GM06990 (cell line): ENCODE data around the gene DDAH2.
"Not testable (repeated sequence)": the region's sequence is repeated elsewhere in the genome, so short reads cannot be mapped to it uniquely, and the experiment has no call there.

Experiments used
- DNase-seq: peaks from one replicate; pipeline ENCODE4 v3.0.0-alpha.2; 2011; ENCODE audit not compliant: insufficient read length; ENCODE audit errors: extremely low read depth
- H3K27me3 ChIP-seq: replicated peaks from 2 replicates; pipeline ENCODE4 v1.6.0; 2011; ENCODE audit warnings: low read length; ENCODE audit not compliant: control insufficient read depth, insufficient read depth
- H3K36me3 ChIP-seq: 2 replicates; pipeline ENCODE4 v1.5.1; 2011; ENCODE audit warnings: low read length; ENCODE audit not compliant: control insufficient read depth, insufficient read depth
- H3K4me3 ChIP-seq: replicated peaks from 2 replicates; pipeline ENCODE4 v1.5.1; 2011; ENCODE audit warnings: low read depth, mild to moderate bottlenecking, control low read depth, low read length
- CTCF ChIP-seq: IDR thresholded peaks from 2 replicates; pipeline ENCODE4 v1.5.1; 2011; ENCODE audit warnings: low read length, control low read depth, mild to moderate bottlenecking, inconsistent platforms; ENCODE audit not compliant: insufficient read depth, poor library complexity, severe bottlenecking

Gene DDAH2

GRCh38 chr6:31710523-31711219, 18.4 kb downstream of the DDAH2 start:
- H3K27me3 ChIP-seq = no peaks in the 10 kb centered on the region; the same call in 1 of the 2 replicates
- H3K36me3 ChIP-seq = no peaks in the 10 kb centered on the region
- no peak overlapping the region for H3K4me3 ChIP-seq
- DNase-seq = no peak
- TF ChIP-seq CTCF = no peak

GRCh38 chr6:31709157-31709556, 19.9 kb downstream of the DDAH2 start:
- H3K4me3 ChIP-seq, H3K27me3 ChIP-seq, DNase-seq, H3K36me3 ChIP-seq: not testable (repeated sequence)

- Histone ChIP-seq H3K4me3 (no peak overlapping the region), H3K36me3 (no peaks in the 10 kb centered on the region), H3K27me3 (no peaks in the 10 kb centered on the region; the same call in 1 of the 2 replicates)
- no peak for TF ChIP-seq CTCF
- DNase-seq = no peak
Measured at GRCh38 chr6:31708224-31708623, 20.9 kb downstream of the DDAH2 start.

- Histone ChIP-seq H3K27me3 (no peaks in the 10 kb centered on the region; the same call in 1 of the 2 replicates), H3K4me3 (no peak overlapping the region), H3K36me3 (no peaks in the 10 kb centered on the region)
- no peak for TF ChIP-seq CTCF
- DNase-seq = no peak
Measured at GRCh38 chr6:31707701-31708100, 21.4 kb downstream of the DDAH2 start.

- no peak for DNase-seq
- H3K36me3 ChIP-seq = no peaks in the 10 kb centered on the region
- H3K4me3 ChIP-seq = no peak within 1 kb of the TSS
- TF ChIP-seq CTCF = no peak
- no peaks in the 10 kb centered on the region for H3K27me3 ChIP-seq
Measured at GRCh38 chr6:31706599-31706998, 22.5 kb downstream of the DDAH2 start, which contains the start of gene LY6G6F. TSS of gene LY6G6F (plus strand) at chr6:31706866. CDS start at chr6:31706907, 41 bp downstream.

- H3K27me3 ChIP-seq = no peaks in the 10 kb centered on the region
- no peak for TF ChIP-seq CTCF
- H3K36me3 ChIP-seq = no peaks in the 10 kb centered on the region
- no peak for DNase-seq
- H3K4me3 ChIP-seq = no peak overlapping the region
Measured at GRCh38 chr6:31705931-31706330, 23.2 kb downstream of the DDAH2 start.
